IPS-15b (cell line): ENCODE results near the gene FAM81B.
"Not testable (repeated sequence)": the region's sequence is repeated elsewhere in the genome, so short reads cannot be mapped to it uniquely, and the experiment has no call there.

Experiments
- H3K27me3 ChIP-seq: one replicate; pipeline ENCODE4 v1.6.1; 2013; ENCODE audit warnings: low read length; ENCODE audit not compliant: control insufficient read depth, insufficient read depth
- H3K36me3 ChIP-seq: one replicate; pipeline ENCODE4 v1.6.1; 2013; ENCODE audit warnings: low read length; ENCODE audit not compliant: control insufficient read depth, insufficient read depth
- H3K4me1 ChIP-seq: one replicate; pipeline ENCODE4 v1.6.1; 2013; ENCODE audit warnings: mild to moderate bottlenecking, low read length; ENCODE audit not compliant: control insufficient read depth, insufficient read depth
- H3K4me3 ChIP-seq: one replicate; pipeline ENCODE4 v1.5.1; 2013; ENCODE audit warnings: low read depth, low read length
- H3K9ac ChIP-seq: one replicate; pipeline ENCODE4 v1.6.1; 2013; ENCODE audit warnings: low read depth, mild to moderate bottlenecking, low read length
- H3K9me3 ChIP-seq: one replicate; pipeline ENCODE4 v1.6.1; 2013; ENCODE audit warnings: mild to moderate bottlenecking, low read length; ENCODE audit not compliant: control insufficient read depth, insufficient read depth

The FAM81B gene

GRCh38 chr5:95390812-95391492 lies at the start of gene FAM81B:
TSS of gene FAM81B (plus strand) at chr5:95391366. CDS start at chr5:95391390, 24 bp downstream.
- no peak within 1 kb of the TSS for H3K9ac ChIP-seq
- no peak within 1 kb of the TSS for H3K4me3 ChIP-seq

GRCh38 chr5:95341444-95341843 lies 49.7 kb upstream of the FAM81B start:
- H3K4me1 ChIP-seq, H3K9ac ChIP-seq: not testable (repeated sequence)

More at GRCh38 chr5:95390812-95391492, at the start of gene FAM81B:
- H3K36me3 ChIP-seq, result no peaks in the 10 kb centered on the region
- H3K9me3 ChIP-seq, result no peaks in the 10 kb centered on the region
- peaks cover 5% of the 10 kb centered on the region for H3K4me1 ChIP-seq
- no peaks in the 10 kb centered on the region for H3K27me3 ChIP-seq

DNA sequence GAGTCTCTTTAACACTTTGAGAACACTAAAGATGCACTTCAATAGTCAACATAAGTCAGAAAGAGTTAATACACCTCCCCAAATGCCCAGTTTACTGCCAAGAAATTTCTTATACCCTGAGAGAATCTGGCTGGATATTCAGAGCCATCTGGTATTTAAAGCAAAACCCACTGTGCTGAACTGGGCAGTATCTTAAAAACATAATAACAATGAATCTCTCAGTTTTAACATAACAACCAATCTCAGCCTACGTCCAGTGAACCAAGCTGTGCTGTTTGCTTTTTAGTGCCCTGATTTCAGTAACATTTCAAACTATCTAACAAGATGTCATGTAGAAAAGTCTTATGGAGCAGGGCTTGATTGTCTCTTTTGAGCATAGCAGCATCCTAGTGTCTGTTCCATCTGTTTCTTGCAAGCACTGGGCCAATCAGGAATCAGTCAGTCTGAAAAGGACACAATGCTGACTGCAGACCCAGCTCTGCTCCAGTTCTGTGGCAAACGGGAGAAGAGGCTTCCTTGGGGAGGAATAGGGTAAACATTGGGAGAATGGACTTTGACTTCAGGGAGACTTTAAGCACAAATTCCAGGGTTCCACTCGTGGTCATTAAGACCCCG lies 43.6 kb upstream of the FAM81B start:
- H3K4me3 ChIP-seq, result no peak overlapping the region
- no peaks in the 10 kb centered on the region for H3K4me1 ChIP-seq
- no peak overlapping the region for H3K9ac ChIP-seq
- no peaks in the 10 kb centered on the region for H3K27me3 ChIP-seq
- H3K9me3 ChIP-seq, result no peaks in the 10 kb centered on the region
- no peaks in the 10 kb centered on the region for H3K36me3 ChIP-seq

More at GRCh38 chr5:95341444-95341843, 49.7 kb upstream of the FAM81B start:
- not testable (repeated sequence) for H3K4me3 ChIP-seq, H3K27me3 ChIP-seq, H3K36me3 ChIP-seq, H3K9me3 ChIP-seq

DNA sequence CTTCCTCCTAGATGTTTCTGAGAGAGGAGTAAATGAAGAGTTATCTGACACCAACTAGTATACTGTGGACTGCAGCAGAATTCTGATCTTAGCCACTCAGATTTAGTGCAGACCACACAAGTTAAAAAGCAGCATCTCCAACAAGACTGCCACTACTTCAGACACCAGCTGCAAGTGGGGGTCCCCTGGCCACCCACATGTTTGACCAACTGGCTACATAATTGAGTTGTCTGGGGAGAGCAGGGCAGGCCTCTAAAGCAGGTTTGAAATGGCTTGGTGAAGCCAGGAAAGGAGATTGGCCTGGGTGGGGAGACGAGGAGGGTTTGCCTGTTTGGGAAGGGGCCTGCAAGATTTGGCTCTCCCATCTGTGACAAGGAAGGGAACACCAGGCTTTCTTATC lies 40.5 kb upstream of the FAM81B start:
- H3K27me3 ChIP-seq, result no peaks in the 10 kb centered on the region
- H3K36me3 ChIP-seq, result no peaks in the 10 kb centered on the region
- H3K4me3 ChIP-seq, result no peak overlapping the region
- H3K9ac ChIP-seq, result no peak overlapping the region
- H3K4me1 ChIP-seq, result no peaks in the 10 kb centered on the region
- no peaks in the 10 kb centered on the region for H3K9me3 ChIP-seq

GRCh38 chr5:95352691-95353090 lies 38.5 kb upstream of the FAM81B start:
- H3K27me3 ChIP-seq, result no peaks in the 10 kb centered on the region
- no peaks in the 10 kb centered on the region for H3K36me3 ChIP-seq
- H3K4me1 ChIP-seq, result no peaks in the 10 kb centered on the region

DNA sequence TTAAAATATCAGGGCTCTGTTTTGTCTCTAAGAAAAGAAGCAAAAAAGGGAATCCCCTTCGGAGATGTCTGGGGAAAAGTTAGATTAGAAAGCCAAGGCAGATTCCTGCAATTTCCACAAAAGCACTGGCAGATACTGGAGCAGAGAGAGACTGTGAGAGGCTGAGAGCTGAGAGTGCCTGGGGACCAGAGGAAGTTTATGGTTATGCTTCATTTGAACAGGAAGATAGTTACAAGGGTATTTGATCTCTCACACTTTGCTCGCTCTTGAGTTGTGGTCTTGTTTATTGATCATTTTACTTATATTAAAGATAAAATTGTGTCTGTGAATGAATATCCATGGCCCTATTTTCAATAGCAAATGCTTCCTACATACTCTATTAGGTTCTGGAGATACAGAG lies 32.8 kb upstream of the FAM81B start:
- Histone ChIP-seq H3K4me1 (no peaks in the 10 kb centered on the region), H3K4me3 (no peak overlapping the region), H3K36me3 (no peaks in the 10 kb centered on the region), H3K9me3 (no peaks in the 10 kb centered on the region), H3K9ac (no peak overlapping the region), H3K27me3 (no peaks in the 10 kb centered on the region)

More at GRCh38 chr5:95352691-95353090, 38.5 kb upstream of the FAM81B start:
- H3K4me3 ChIP-seq, result no peak overlapping the region
- no peaks in the 10 kb centered on the region for H3K9me3 ChIP-seq
- no peak overlapping the region for H3K9ac ChIP-seq

DNA sequence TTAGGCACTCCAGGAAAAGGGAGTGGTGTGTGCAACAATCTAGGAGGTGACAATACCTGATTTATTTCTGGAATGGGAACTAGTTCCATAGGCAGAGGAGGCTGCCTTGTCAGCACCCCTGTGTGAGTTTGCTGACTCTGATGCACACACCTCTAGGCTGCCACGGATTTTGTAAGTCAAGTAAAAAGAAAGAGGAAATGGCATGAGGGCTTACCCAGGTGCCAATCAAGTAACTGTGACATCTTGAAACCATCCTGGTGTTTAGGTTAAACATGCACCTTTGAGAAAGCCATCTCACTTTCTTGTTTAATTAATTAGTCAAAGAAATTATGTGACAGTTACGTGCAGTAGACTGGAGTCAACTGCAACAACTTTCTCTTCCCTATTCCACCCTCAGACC lies 32.3 kb upstream of the FAM81B start:
- no peaks in the 10 kb centered on the region for H3K9me3 ChIP-seq
- no peak overlapping the region for H3K4me3 ChIP-seq
- no peaks in the 10 kb centered on the region for H3K4me1 ChIP-seq
- no peak overlapping the region for H3K9ac ChIP-seq
- no peaks in the 10 kb centered on the region for H3K36me3 ChIP-seq
- no peaks in the 10 kb centered on the region for H3K27me3 ChIP-seq

DNA sequence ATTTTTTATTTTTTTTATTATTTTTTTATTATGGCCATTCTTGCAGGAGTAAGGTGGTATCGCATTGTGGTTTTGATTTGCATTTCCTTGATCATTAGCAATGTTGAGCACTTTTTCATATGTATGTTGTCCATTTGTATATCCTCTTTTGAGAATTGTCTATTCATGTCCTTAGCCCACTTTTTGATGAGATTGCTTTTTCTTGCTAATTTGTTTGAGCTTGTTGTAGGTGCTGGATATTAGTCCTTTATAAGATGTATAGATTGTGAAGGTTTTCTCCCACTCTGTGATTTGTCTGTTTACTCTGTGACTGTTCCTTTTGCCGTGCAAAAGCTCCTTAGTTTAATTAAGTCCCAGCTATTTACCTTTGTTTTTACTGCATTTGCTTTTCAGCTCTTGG lies 30.5 kb upstream of the FAM81B start:
- not testable (repeated sequence) for H3K9me3 ChIP-seq, H3K27me3 ChIP-seq, H3K36me3 ChIP-seq, H3K4me1 ChIP-seq, H3K4me3 ChIP-seq, H3K9ac ChIP-seq

DNA sequence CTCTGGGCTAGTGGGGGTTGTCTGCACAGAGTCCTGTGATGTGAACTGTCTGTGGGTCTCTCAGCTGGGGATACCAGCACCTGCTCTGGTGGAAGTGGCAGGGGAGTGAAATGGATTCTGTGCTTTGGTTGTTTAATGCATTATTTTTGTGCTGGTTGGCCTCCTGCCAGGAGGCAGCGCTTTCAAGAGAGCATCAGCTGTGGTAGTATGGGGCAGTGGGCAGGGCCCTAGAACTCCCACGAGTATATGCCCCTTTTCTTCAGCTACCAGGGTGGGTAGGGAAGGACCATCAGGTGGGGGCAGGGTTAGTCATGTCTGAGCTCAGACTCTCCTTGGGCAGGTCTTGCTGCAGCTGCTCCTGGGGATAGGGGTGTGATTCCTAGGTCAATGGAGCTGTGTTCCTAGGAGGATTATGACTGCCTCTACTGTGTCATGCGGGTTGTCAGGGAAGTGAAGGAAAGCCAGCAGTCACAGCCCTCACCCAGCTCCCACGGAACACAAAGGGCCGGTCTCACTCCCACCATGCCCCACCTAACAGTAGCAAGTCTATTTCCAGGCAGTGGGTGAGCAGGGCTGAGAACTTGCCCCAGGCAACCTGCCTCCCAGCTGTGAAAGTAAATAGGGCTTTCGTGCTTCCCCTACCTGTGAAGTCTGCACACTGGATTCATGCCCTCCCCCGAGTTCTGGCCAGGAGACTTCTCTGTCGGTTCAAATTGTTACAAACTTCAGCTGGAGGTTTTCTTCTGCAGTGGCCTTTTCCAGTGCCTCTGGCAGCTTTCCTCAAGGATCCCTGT lies 25.7 kb upstream of the FAM81B start:
- Histone ChIP-seq H3K27me3 (no peaks in the 10 kb centered on the region), H3K9ac (no peak overlapping the region), H3K9me3 (no peaks in the 10 kb centered on the region), H3K4me3 (no peak overlapping the region), H3K4me1 (peaks cover 2% of the 10 kb centered on the region), H3K36me3 (no peaks in the 10 kb centered on the region)

GRCh38 chr5:95369782-95370181 lies 21.4 kb upstream of the FAM81B start:
- Histone ChIP-seq H3K36me3 (no peaks in the 10 kb centered on the region), H3K27me3 (no peaks in the 10 kb centered on the region), H3K9me3 (no peaks in the 10 kb centered on the region)

DNA sequence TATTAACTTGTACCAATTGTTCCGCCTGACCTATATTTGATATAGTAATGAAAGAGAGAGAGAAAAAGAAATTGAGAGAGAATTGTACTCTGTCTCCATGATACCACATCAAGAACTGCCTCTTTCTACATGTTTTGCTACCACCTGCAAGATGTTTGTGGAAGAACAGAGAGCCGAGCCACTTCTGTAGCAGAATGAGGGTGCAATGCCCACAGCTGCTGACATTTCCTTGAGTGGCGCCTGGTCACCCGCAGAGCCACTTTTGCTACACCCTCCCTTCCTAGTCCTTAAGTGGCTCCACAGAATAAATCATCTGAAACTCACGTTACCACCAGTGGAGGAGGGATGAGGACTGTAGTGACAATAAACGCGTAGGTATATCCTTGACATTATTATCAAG lies 17.1 kb upstream of the FAM81B start:
- H3K9ac ChIP-seq, result no peak overlapping the region
- H3K27me3 ChIP-seq, result no peaks in the 10 kb centered on the region
- no peak overlapping the region for H3K4me3 ChIP-seq
- H3K4me1 ChIP-seq, result no peaks in the 10 kb centered on the region
- H3K9me3 ChIP-seq, result no peaks in the 10 kb centered on the region
- no peaks in the 10 kb centered on the region for H3K36me3 ChIP-seq

More at GRCh38 chr5:95369782-95370181, 21.4 kb upstream of the FAM81B start:
- H3K9ac ChIP-seq, result no peak overlapping the region
- peaks cover 2% of the 10 kb centered on the region for H3K4me1 ChIP-seq
- no peak overlapping the region for H3K4me3 ChIP-seq

DNA sequence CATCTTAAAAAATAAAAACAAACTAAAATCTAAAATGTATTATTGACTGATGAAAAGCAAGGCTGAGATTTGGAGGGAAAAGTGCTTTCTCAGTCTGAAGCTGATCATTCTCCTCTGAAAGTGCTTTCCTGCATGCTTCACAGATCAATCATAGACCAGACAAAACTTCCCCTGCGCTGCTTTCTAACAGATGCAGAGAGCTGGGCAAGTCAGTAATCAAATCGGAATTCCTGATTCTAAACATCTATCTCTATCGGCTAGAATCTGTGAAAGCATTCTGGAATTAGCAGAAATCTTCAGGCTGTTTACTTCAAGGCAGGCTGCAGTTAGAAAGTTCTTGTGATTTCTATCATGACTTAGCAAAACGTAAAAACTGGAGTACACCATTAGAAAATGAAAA lies 15.6 kb upstream of the FAM81B start:
- no peaks in the 10 kb centered on the region for H3K4me1 ChIP-seq

More for the DNA sequence above, 15.6 kb upstream of the FAM81B start:
- Histone ChIP-seq H3K36me3 (no peaks in the 10 kb centered on the region), H3K27me3 (no peaks in the 10 kb centered on the region), H3K4me3 (no peak overlapping the region), H3K9ac (no peak overlapping the region), H3K9me3 (peaks cover 2% of the 10 kb centered on the region)
